ENCODE data around the gene MON1A. TPM values are rescaled to one million over a fixed set of nuclear protein-coding genes. Genes with fewer than 3 reads are reported as not detected.

MON1A gene
- total RNA-seq, 1 donor from 2014 or later = 13.0 TPM

GRCh38 chr3:49895791-49896190, 33.8 kb downstream of the MON1A start:
- no peaks in the 10 kb centered on the region for H3K9me3 ChIP-seq
- no peak overlapping the region for H3K4me3 ChIP-seq
- no peaks in the 10 kb centered on the region for H3K27me3 ChIP-seq
- H3K4me1 ChIP-seq = peaks cover 0 to 7% of the 10 kb centered on the region in 2 donors
- H3K36me3 ChIP-seq = peaks cover 0 to 2% of the 10 kb centered on the region in 2 donors
- TF ChIP-seq CTCF (IDR thresholded peaks at IDR 0.05) = no peak
- H3K27ac ChIP-seq = no peak overlapping the region
- no peak for DNase-seq (ENCODE audit: low spot score in 2 of 2)
- intact Hi-C loops (cut with DNase I) = no loop called here

- Histone ChIP-seq H3K4me3 (no peak overlapping the region), H3K36me3 (no peaks in the 10 kb centered on the region), H3K4me1 (no peaks in the 10 kb centered on the region), H3K27ac (no peak overlapping the region), H3K9me3 (no peaks in the 10 kb centered on the region), H3K27me3 (no peaks in the 10 kb centered on the region)
- DNase-seq (ENCODE audit: low spot score in 2 of 2) = no peak
- TF ChIP-seq CTCF (IDR thresholded peaks at IDR 0.05) = no peak
- intact Hi-C loops (cut with DNase I) = no loop called here
Measured at GRCh38 chr3:49889296-49889695, 40.3 kb downstream of the MON1A start.

GRCh38 chr3:49886922-49887265, 42.7 kb downstream of the MON1A start:
- intact Hi-C loops (cut with DNase I) = no loop called here
- Histone ChIP-seq H3K9me3 (no peaks in the 10 kb centered on the region), H3K4me1 (no peaks in the 10 kb centered on the region), H3K27ac (no peak overlapping the region), H3K36me3 (no peaks in the 10 kb centered on the region), H3K27me3 (no peaks in the 10 kb centered on the region), H3K4me3 (no peak overlapping the region)
- TF ChIP-seq CTCF (IDR thresholded peaks at IDR 0.05) = no peak
- no peak for DNase-seq (ENCODE audit: low spot score in 2 of 2)

- no peak overlapping the region for H3K27ac ChIP-seq
- intact Hi-C loops (cut with DNase I) = no loop called here
- H3K4me1 ChIP-seq = no peaks in the 10 kb centered on the region
- DNase-seq (ENCODE audit: low spot score in 2 of 2) = no peak
- H3K27me3 ChIP-seq = no peaks in the 10 kb centered on the region
- H3K36me3 ChIP-seq = no peaks in the 10 kb centered on the region
- no peak overlapping the region for H3K4me3 ChIP-seq
- H3K9me3 ChIP-seq = no peaks in the 10 kb centered on the region
- no peak for TF ChIP-seq CTCF (IDR thresholded peaks at IDR 0.05)
Measured at GRCh38 chr3:49883998-49884397, 45.6 kb downstream of the MON1A start.

GRCh38 chr3:49882166-49882565, 47.4 kb downstream of the MON1A start:
- Histone ChIP-seq H3K27ac (no peak overlapping the region), H3K9me3 (no peaks in the 10 kb centered on the region), H3K36me3 (no peaks in the 10 kb centered on the region), H3K4me1 (no peaks in the 10 kb centered on the region), H3K4me3 (no peak overlapping the region), H3K27me3 (no peaks in the 10 kb centered on the region)
- DNase-seq (ENCODE audit: low spot score in 2 of 2) = no peak
- no peak for TF ChIP-seq CTCF (IDR thresholded peaks at IDR 0.05)
- intact Hi-C loops (cut with DNase I) = no loop called here

GRCh38 chr3:49880581-49881315, 48.9 kb downstream of the MON1A start:
- DNase-seq (ENCODE audit: low spot score in 2 of 2) = no peak
- H3K4me3 ChIP-seq = no peak overlapping the region
- H3K9me3 ChIP-seq = no peaks in the 10 kb centered on the region
- intact Hi-C loops (cut with DNase I) = no loop called here
- H3K27me3 ChIP-seq = no peaks in the 10 kb centered on the region
- no peaks in the 10 kb centered on the region for H3K36me3 ChIP-seq
- no peak for TF ChIP-seq CTCF (IDR thresholded peaks at IDR 0.05)
- no peaks in the 10 kb centered on the region for H3K4me1 ChIP-seq
- H3K27ac ChIP-seq = no peak overlapping the region
